IMR-90 (cell line): ENCODE measurements around the gene RERE. TPM values are rescaled to one million over a fixed set of nuclear protein-coding genes. Genes with fewer than 3 reads are reported as not detected.

ENCODE experiments used
- ATAC-seq: fragments of 200-7000 bp; cut with Tn5 transposase; 2 replicates; pipeline ENCODE4 v1.9.1; 2020; ENCODE audit warnings: low read depth, mild to moderate bottlenecking, moderate library complexity
- BruUV-seq: library from RNA; stranded (reverse); fragments of 400-500 nt; replicated peaks from 2 replicates; lab custom pipeline; 2021; lab: Mats Ljungman, UMichigan
- CTCF ChIA-PET: fragments of 300-600 bp; formaldehyde crosslinking; extraction: SDS; loops from one replicate; lab custom pipeline; 2021; ENCODE audit warnings: antibody characterized with exemption; lab: Yijun Ruan, JAX
- POLR2A ChIA-PET: fragments of 300-600 bp; sonication (Branson Sonifier 250); formaldehyde crosslinking; loops from one replicate; lab custom pipeline; 2022; ENCODE audit warnings: antibody characterized with exemption; ENCODE audit not compliant: unreplicated experiment; lab: Charles Lee
- DNase-seq: peaks from one replicate; pipeline ENCODE4 v3.0.0; 2013
- H2AFZ ChIP-seq: replicated peaks from 2 replicates; pipeline ENCODE3; 2013; ENCODE audit warnings: low read length, mild to moderate bottlenecking; ENCODE audit not compliant: poor library complexity
- H2AK5ac ChIP-seq: 2 replicates; pipeline ENCODE4 v1.6.1; 2013; ENCODE audit warnings: low read depth, low read length, inconsistent platforms
- H2AK9ac ChIP-seq: replicated peaks from 2 replicates; pipeline ENCODE3; 2013; ENCODE audit warnings: mild to moderate bottlenecking, low read depth, low read length, moderate library complexity; ENCODE audit not compliant: poor library complexity
- H2BK120ac ChIP-seq: 2 replicates; pipeline ENCODE4 v1.6.1; 2013; ENCODE audit warnings: low read depth, low read length, inconsistent platforms
- H2BK15ac ChIP-seq: 3 replicates; pipeline ENCODE4 v1.6.1; 2013; ENCODE audit warnings: low read depth, low read length, inconsistent platforms
- H2BK20ac ChIP-seq: 2 replicates; pipeline ENCODE4 v1.6.1; 2013; ENCODE audit warnings: low read depth, mild to moderate bottlenecking, inconsistent platforms, low read length, moderate library complexity
- H2BK5ac ChIP-seq: 2 replicates; pipeline ENCODE4 v1.6.1; 2013; ENCODE audit warnings: mild to moderate bottlenecking, low read depth, low read length, inconsistent platforms; ENCODE audit not compliant: poor library complexity, severe bottlenecking
- H3K14ac ChIP-seq: replicated peaks from 2 replicates; pipeline ENCODE4 v1.6.1; 2013; ENCODE audit warnings: low read depth, low read length, inconsistent platforms
- H3K18ac ChIP-seq: 2 replicates; pipeline ENCODE4 v1.6.1; 2013; ENCODE audit warnings: low read depth, low read length, control low read depth
- H3K23ac ChIP-seq: 2 replicates; pipeline ENCODE4 v1.6.1; 2013; ENCODE audit warnings: low read depth, low read length, inconsistent platforms
- H3K27ac ChIP-seq: 2 replicates; pipeline ENCODE4 v1.5.1; 2013; ENCODE audit warnings: mild to moderate bottlenecking, control low read depth, low read length; ENCODE audit not compliant: insufficient read depth
- H3K27me3 ChIP-seq: 2 replicates; pipeline ENCODE4 v1.6.1; 2013; ENCODE audit warnings: low read length; ENCODE audit not compliant: control insufficient read depth, insufficient read depth
- H3K36me3 ChIP-seq: 2 replicates; pipeline ENCODE4 v1.6.1; 2013; ENCODE audit warnings: low read length, mixed read lengths; ENCODE audit not compliant: control insufficient read depth, insufficient read depth
- H3K4ac ChIP-seq: 2 replicates; pipeline ENCODE4 v1.6.1; 2013; ENCODE audit warnings: low read depth, low read length, inconsistent platforms
- H3K4me1 ChIP-seq: 2 replicates; pipeline ENCODE4 v1.6.1; 2013; ENCODE audit warnings: low read length, mixed read lengths; ENCODE audit not compliant: control insufficient read depth, insufficient read depth
- H3K4me2 ChIP-seq: 2 replicates; pipeline ENCODE4 v1.6.1; 2013; ENCODE audit warnings: low read depth, mild to moderate bottlenecking, control low read depth, low read length, moderate library complexity
- H3K4me3 ChIP-seq: 2 replicates; pipeline ENCODE4 v1.5.1; 2013; ENCODE audit warnings: low read depth, mild to moderate bottlenecking, control low read depth, low read length, moderate library complexity; ENCODE audit not compliant: insufficient read depth
- H3K56ac ChIP-seq: 2 replicates; pipeline ENCODE4 v1.6.1; 2013; ENCODE audit warnings: low read length, inconsistent platforms; ENCODE audit not compliant: insufficient read depth; ENCODE audit errors: extremely low read depth
- H3K79me1 ChIP-seq, 2 experiments: 2 replicates each; pipeline ENCODE4 v1.6.1; 2013; ENCODE audit warnings: low read length in 2 of 2, inconsistent platforms in 1 of 2, low read depth in 1 of 2
- H3K9ac ChIP-seq: 2 replicates; pipeline ENCODE4 v1.6.1; 2013; ENCODE audit warnings: low read depth, low read length, control low read depth
- H3K9me1 ChIP-seq: 2 replicates; pipeline ENCODE4 v1.6.1; 2013; ENCODE audit warnings: low read length, inconsistent platforms; ENCODE audit not compliant: insufficient read depth
- H3K9me3 ChIP-seq: 2 replicates; pipeline ENCODE4 v1.6.1; 2013; ENCODE audit warnings: low read length; ENCODE audit not compliant: control insufficient read depth, insufficient read depth
- H4K20me1 ChIP-seq: 2 replicates; pipeline ENCODE4 v1.6.1; 2013; ENCODE audit warnings: low read length, inconsistent platforms; ENCODE audit not compliant: insufficient read depth
- H4K5ac ChIP-seq: 2 replicates; pipeline ENCODE4 v1.6.1; 2013; ENCODE audit warnings: mild to moderate bottlenecking, low read depth, low read length, control low read depth
- H4K8ac ChIP-seq, 2 experiments: 2 replicates each; pipeline ENCODE4 v1.6.1; 2013; ENCODE audit warnings: low read depth in 2 of 2, low read length in 2 of 2, control low read depth in 1 of 2, inconsistent platforms in 1 of 2
- H4K91ac ChIP-seq: 2 replicates; pipeline ENCODE4 v1.6.1; 2013; ENCODE audit warnings: low read depth, low read length, inconsistent platforms; ENCODE audit not compliant: insufficient read depth
- BHLHE40 ChIP-seq: fragments of 150-350 bp; IDR thresholded peaks from 2 replicates; pipeline ENCODE4 v1.6.1; 2016; ENCODE audit warnings: mild to moderate bottlenecking, low read depth, low read length
- CEBPB ChIP-seq: IDR thresholded peaks from 2 replicates; pipeline ENCODE4 v1.6.1; 2012; ENCODE audit warnings: low read depth, low read length, improper control_type of control experiment
- CHD1 ChIP-seq: IDR thresholded peaks from 2 replicates; pipeline ENCODE4 v1.6.1; 2012; ENCODE audit warnings: low read depth, low read length, improper control_type of control experiment
- ELK1 ChIP-seq: fragments of 150-350 bp; IDR thresholded peaks from 2 replicates; pipeline ENCODE4 v1.6.1; 2016; ENCODE audit warnings: low read depth, mild to moderate bottlenecking, low read length, moderate library complexity, borderline replicate concordance
- FOS ChIP-seq: fragments of 150-350 bp; IDR thresholded peaks from 2 replicates; pipeline ENCODE4 v1.6.1; 2016; ENCODE audit warnings: low read depth, low read length
- MAFK ChIP-seq: IDR thresholded peaks from 2 replicates; pipeline ENCODE4 v1.6.1; 2012; ENCODE audit warnings: low read depth, low read length, improper control_type of control experiment
- MAZ ChIP-seq: IDR thresholded peaks from 2 replicates; pipeline ENCODE4 v1.6.1; 2012; ENCODE audit warnings: low read depth, mild to moderate bottlenecking, low read length, improper control_type of control experiment, moderate library complexity, borderline replicate concordance
- MXI1 ChIP-seq: IDR thresholded peaks from 2 replicates; pipeline ENCODE4 v1.6.1; 2012; ENCODE audit warnings: low read depth, mild to moderate bottlenecking, low read length, moderate library complexity, borderline replicate concordance
- NFE2L2 ChIP-seq: fragments of 150-350 bp; IDR thresholded peaks from 2 replicates; pipeline ENCODE4 v1.6.1; 2016; ENCODE audit warnings: low read depth, mild to moderate bottlenecking, low read length
- POLR2A ChIP-seq: IDR thresholded peaks from 2 replicates; pipeline ENCODE4 v1.6.1; 2012; ENCODE audit warnings: mild to moderate bottlenecking, low read depth, low read length
- RAD21 ChIP-seq: IDR thresholded peaks from 2 replicates; pipeline ENCODE4 v1.6.1; 2012; ENCODE audit warnings: low read length, improper control_type of control experiment
- RCOR1 ChIP-seq: IDR thresholded peaks from 2 replicates; pipeline ENCODE4 v1.6.1; 2012; ENCODE audit warnings: mild to moderate bottlenecking, low read length, improper control_type of control experiment; ENCODE audit not compliant: insufficient replicate concordance
- RFX5 ChIP-seq: IDR thresholded peaks from 2 replicates; pipeline ENCODE4 v1.8.0; 2012; ENCODE audit warnings: low read depth, mild to moderate bottlenecking, low read length, moderate library complexity
- SMC3 ChIP-seq: fragments of 150-350 bp; IDR thresholded peaks from 2 replicates; pipeline ENCODE4 v1.6.1; 2016; ENCODE audit warnings: low read depth, mild to moderate bottlenecking, antibody characterized with exemption, low read length, moderate library complexity
- USF2 ChIP-seq: fragments of 150-350 bp; IDR thresholded peaks from 2 replicates; pipeline ENCODE4 v1.6.1; 2017; ENCODE audit warnings: mild to moderate bottlenecking, antibody characterized with exemption, low read length, low read depth
- WGBS, 2 experiments: methylation state at CpG; one replicate each; pipeline versions ENCODE4 v1.1.5 to v1.1.7; 2013; ENCODE audit warnings: missing lambda C conversion rate in 2 of 2; ENCODE audit not compliant: insufficient read length in 1 of 2; ENCODE audit errors: extremely low coverage in 2 of 2; 5-methylcytosine and 5-hydroxymethylcytosine counted together
- dilution Hi-C: fragments of 300-500 bp; cut with HindIII; formaldehyde crosslinking; loops from one replicate; pipeline ENCODE4 v1.14.3; 2018; ENCODE audit warnings: low sequenced_read_pairs; ENCODE audit not compliant: unreplicated experiment
- in situ Hi-C: fragments of 300-500 bp; cut with MboI; formaldehyde crosslinking; loops from 3 replicates; pipeline ENCODE4 v1.14.3; 2019; ENCODE audit warnings: low sequenced_read_pairs, inconsistent platforms, mixed read lengths
- intact Hi-C: fragments of 100-400 bp; cut with micrococcal nuclease; formaldehyde crosslinking; loops from 2 replicates; pipeline ENCODE4 v1.10.0; 2022
- polyA plus RNA-seq, 3 experiments: library from polyadenylated mRNA; depleted of rRNA; stranded (reverse); fragments of >200 nt; gene quantifications; 2 replicates each; pipeline ENCODE4 v1.2.3, GENCODE V29; 2012; ENCODE audit warnings: low replicate concordance in 1 of 3
- total RNA-seq: library from RNA; depleted of rRNA; stranded (reverse); fragments of >200 nt; gene quantifications from 2 replicates; pipeline ENCODE4 v1.2.3, GENCODE V29; 2012

RERE gene
- total and polyA plus RNA-seq, 2 of the 4 experiments (the other 2 are of a cell fraction), result 11.5 to 25.1 TPM

DNA sequence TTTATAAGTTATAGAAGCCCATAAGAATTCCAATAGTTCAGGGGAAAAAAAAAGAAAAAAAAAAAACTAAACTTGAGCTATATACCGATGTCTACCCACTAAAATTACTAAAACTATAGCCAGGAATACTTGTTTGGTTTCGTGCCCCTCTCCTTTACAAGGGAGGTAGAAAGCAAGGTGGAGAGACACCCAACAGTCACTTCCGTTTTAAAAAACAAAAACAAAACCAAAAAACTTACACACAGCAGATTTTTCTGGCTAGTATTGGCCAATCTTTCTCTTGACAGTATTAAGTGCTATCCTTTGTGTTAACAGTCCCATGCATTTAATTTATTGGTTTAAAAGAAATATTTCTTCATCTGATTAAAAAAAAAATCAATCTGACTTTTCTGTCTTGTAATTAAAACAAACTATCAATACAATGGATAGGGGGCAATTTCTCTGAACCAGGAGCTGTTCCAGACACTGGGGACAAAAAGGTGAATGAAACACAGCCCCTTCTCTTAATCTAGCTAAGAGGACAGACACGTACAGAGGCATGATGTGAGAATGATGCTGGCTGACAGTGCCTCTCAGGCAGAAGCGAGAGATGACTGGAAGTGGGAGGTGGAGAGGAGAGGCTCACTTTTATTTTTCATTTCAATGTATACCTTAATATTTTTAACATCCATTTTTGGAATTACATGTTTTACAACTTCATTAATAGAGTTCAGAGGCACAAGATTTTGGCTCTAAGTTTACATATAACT lies 214.8 kb downstream of the RERE start:
- dilution Hi-C loops, result no loop called here
- no peaks in the 10 kb centered on the region; the same call in 1 of the 2 replicates for H3K36me3 ChIP-seq
- H3K27me3 ChIP-seq, result no peaks in the 10 kb centered on the region
- ChIA-PET POLR2A (interaction anchor here (0.6 kb wide), 1 partner anchor 277 kb away, joined by 4 read pairs; no protein-coding TSS in a partner anchor), CTCF (interaction anchor here (0.7 to 1.1 kb wide), 3 partner anchors 23 to 68 kb away, joined by 3 to 4 read pairs (median 3); no protein-coding TSS in a partner anchor)
- no peak overlapping the region for H4K5ac ChIP-seq
- no peak overlapping the region for H2BK120ac ChIP-seq
- H3K18ac ChIP-seq, result no peak overlapping the region
- in situ Hi-C loops, result no loop called here
- no peak overlapping the region for H4K8ac ChIP-seq
- no peak overlapping the region for H2BK20ac ChIP-seq
- H3K79me1 ChIP-seq, result peaks cover 31 to 52% of the 10 kb centered on the region in 2 experiments
- H2AK5ac ChIP-seq, result no peak overlapping the region; the same call in 1 of the 2 replicates
- intact Hi-C loops, result no loop called here
- no CpG with 5 or more reads among the region's 5 CpGs for WGBS, 2 experiments
- H3K27ac ChIP-seq, result no peak overlapping the region
- H2AFZ ChIP-seq, result no peak overlapping the region
- H3K4me3 ChIP-seq, result no peak overlapping the region
- no peak overlapping the region for H3K4me2 ChIP-seq
- H2AK9ac ChIP-seq, result no peak overlapping the region
- no TSS peak for BruUV-seq
- H3K9me1 ChIP-seq, result peaks cover 21% of the 10 kb centered on the region
- no peak overlapping the region for H2BK15ac ChIP-seq
- no peak overlapping the region for H3K14ac ChIP-seq
- DNase-seq (no peak), ATAC-seq (no peak)
- peaks cover 13% of the 10 kb centered on the region for H3K4me1 ChIP-seq
- H4K20me1 ChIP-seq, result peaks cover 33% of the 10 kb centered on the region
- no peaks in the 10 kb centered on the region for H3K9me3 ChIP-seq
- H3K9ac ChIP-seq, result no peak overlapping the region
- H2BK5ac ChIP-seq, result no peak overlapping the region
- H4K91ac ChIP-seq, result no peak overlapping the region
- no peak overlapping the region for H3K56ac ChIP-seq
- H3K4ac ChIP-seq, result peak overlapping the region; percentile 32; the same call in 1 of the 2 replicates
- H3K23ac ChIP-seq, result no peak overlapping the region
- TF ChIP-seq RAD21 (no peak), POLR2A (no peak), MXI1 (no peak), MAZ (no peak), CHD1 (no peak), USF2 (no peak), FOS (no peak), BHLHE40 (no peak), RCOR1 (no peak), RFX5 (no peak), MAFK (no peak), ELK1 (no peak), SMC3 (no peak), CEBPB (no peak), NFE2L2 (no peak)
